ENCODE measurements around the gene FAM83D.

GRCh38 chr20:38896009-38896594 lies 30.1 kb upstream of the FAM83D start:
- no peak for TF ChIP-seq CTCF (IDR thresholded peaks at IDR 0.05)
- no peak for TF ChIP-seq E2F1 (CRISPR knock-in tag; IDR thresholded peaks at IDR 0.05)
- no peak for TF ChIP-seq ATF6 (CRISPR knock-in tag; IDR thresholded peaks at IDR 0.05)
- no peak for TF ChIP-seq MLX (CRISPR knock-in tag; IDR thresholded peaks at IDR 0.05)
- TF ChIP-seq MXD4 (CRISPR knock-in tag; IDR thresholded peaks at IDR 0.05; ENCODE audit: borderline replicate concordance), result no peak
